Measurements from ENCODE around the gene ERAL1. TPM values are rescaled to one million over a fixed set of nuclear protein-coding genes. Genes with fewer than 3 reads are reported as not detected.
A peak's percentile ranks its signal among the peaks of the same experiment; 100 is the strongest.

ERAL1 gene
- polyA plus RNA-seq, 3 donors, result 27.7 to 34.5 (median 33.8) TPM

DNA sequence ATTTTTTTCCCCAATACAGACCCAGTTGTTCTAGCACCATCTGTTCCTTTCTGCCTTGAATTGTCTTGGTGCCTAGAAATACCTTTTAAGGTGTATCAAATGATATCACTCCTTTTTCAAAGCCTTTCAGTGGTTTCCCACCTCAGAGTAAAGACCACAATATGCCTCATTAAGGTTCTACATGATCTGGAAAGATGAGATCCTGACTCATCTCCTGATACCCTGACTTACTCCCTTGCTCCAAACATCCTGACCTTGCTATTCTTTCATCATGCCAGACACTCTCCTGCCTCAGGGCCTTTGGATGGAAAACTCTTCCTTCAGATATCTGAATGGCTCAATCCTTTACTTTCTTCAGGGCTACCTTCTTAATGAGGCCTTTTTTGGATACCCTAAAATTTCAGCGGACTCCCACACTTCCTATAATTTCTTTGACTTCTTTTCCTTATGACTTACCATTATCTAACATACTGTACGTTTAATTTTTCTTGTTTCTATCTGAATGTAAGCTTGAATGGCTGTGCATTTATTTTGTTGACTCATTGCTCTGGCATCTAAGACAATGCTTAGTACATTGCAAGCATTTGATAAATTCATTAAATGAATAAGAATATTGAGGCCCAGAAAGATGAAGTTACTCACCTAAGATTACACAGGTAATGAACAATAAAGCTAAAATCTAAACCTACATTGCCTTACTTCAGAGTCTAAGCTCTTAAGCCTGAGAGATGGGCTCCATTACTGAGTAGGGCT, 23.5 kb downstream of the ERAL1 start:
- Mint-ChIP-seq H3K36me3 (peaks cover 52% of the 10 kb centered on the region in 2 donors), H3K9me3 (peaks cover 0 to 2% (median 0%) of the 10 kb centered on the region in 7 donors), H3K27me3 (ENCODE audit: low read depth in 3 of 3) (peaks cover 0 to 2% (median 0%) of the 10 kb centered on the region in 3 donors), H3K4me1 (no peaks in the 10 kb centered on the region), H3K4me3 (no peak overlapping the region), H3K27ac (peak overlapping the region in 1 of 7 donors; percentile 46)
- H3K4me3 ChIP-seq (replicated peaks in 1 of 3; ENCODE audit: low read depth in 2 of 3, low read length in 3 of 3), result no peak overlapping the region
- DNase-seq, result no peak
- H3K4me2 ChIP-seq (replicated peaks; ENCODE audit: extremely low read depth, low read length, poor library complexity, severe bottlenecking), result no peak overlapping the region
- H2AFZ ChIP-seq (ENCODE audit: insufficient read depth, low read depth, low read length, poor library complexity, severe bottlenecking), result no peak overlapping the region
- no peaks in the 10 kb centered on the region for H3K9me3 ChIP-seq (replicated peaks in 1 of 2; ENCODE audit: control insufficient read depth in 1 of 2, insufficient read depth in 1 of 2, low read length in 2 of 2)
- no peak overlapping the region for H3K27ac ChIP-seq (ENCODE audit: low read depth in 1 of 2, low read length in 2 of 2)
- intact Hi-C loops (cut with micrococcal nuclease), result no loop called here
- peaks cover 47 to 56% of the 10 kb centered on the region in 2 donors for H3K36me3 ChIP-seq (replicated peaks in 1 of 2; ENCODE audit: control insufficient read depth in 1 of 2, insufficient read depth in 2 of 2, low read length in 2 of 2)
- peaks cover 45% of the 10 kb centered on the region for H4K20me1 ChIP-seq (ENCODE audit: insufficient read depth, low read length)
- H3K9ac ChIP-seq (ENCODE audit: insufficient read depth, low read length, poor library complexity, severe bottlenecking), result no peak overlapping the region
- H3K27me3 ChIP-seq (ENCODE audit: control insufficient read depth in 2 of 2, insufficient read depth in 2 of 2, low read length in 2 of 2), result no peaks in the 10 kb centered on the region
- H3K4me1 ChIP-seq (ENCODE audit: control insufficient read depth in 1 of 2, insufficient read depth in 2 of 2, low read length in 2 of 2), result no peaks in the 10 kb centered on the region
- TF ChIP-seq, protein P1, sequence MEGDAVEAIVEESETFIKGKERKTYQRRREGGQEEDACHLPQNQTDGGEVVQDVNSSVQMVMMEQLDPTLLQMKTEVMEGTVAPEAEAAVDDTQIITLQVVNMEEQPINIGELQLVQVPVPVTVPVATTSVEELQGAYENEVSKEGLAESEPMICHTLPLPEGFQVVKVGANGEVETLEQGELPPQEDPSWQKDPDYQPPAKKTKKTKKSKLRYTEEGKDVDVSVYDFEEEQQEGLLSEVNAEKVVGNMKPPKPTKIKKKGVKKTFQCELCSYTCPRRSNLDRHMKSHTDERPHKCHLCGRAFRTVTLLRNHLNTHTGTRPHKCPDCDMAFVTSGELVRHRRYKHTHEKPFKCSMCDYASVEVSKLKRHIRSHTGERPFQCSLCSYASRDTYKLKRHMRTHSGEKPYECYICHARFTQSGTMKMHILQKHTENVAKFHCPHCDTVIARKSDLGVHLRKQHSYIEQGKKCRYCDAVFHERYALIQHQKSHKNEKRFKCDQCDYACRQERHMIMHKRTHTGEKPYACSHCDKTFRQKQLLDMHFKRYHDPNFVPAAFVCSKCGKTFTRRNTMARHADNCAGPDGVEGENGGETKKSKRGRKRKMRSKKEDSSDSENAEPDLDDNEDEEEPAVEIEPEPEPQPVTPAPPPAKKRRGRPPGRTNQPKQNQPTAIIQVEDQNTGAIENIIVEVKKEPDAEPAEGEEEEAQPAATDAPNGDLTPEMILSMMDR (IDR thresholded peaks at IDR 0.05), result no peak
- no peaks in the 10 kb centered on the region for H3K79me2 ChIP-seq (ENCODE audit: insufficient read depth, low read length)
- WGBS (ENCODE audit: insufficient coverage), result no CpG with 5 or more reads among the region's 2 CpGs

DNA sequence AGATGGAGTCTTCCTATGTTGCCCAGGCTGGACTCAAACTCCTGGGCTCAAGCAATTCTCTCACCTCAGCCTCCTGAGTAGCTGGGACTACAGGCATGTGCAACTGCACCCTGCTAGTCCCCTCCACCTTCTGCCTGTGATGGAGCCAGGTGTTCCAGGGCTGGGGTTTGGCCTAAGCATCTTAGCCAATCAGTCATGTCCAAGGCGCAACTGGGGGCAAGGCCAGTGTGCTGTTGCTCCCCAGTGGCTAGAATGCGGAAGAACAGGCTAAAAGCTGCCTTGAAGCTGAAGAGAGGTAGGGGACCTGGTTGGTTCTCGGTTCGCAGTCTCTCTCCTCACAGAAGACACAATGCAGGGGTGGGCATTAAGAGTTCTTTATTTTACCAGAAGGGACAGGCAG, 24.2 kb downstream of the ERAL1 start:
- H2AFZ ChIP-seq (ENCODE audit: insufficient read depth, low read depth, low read length, poor library complexity, severe bottlenecking), result no peak overlapping the region
- H4K20me1 ChIP-seq (ENCODE audit: insufficient read depth, low read length), result peaks cover 51% of the 10 kb centered on the region
- TF ChIP-seq, protein P1 (IDR thresholded peaks at IDR 0.05), result no peak
- peaks cover 57% of the 10 kb centered on the region in 2 donors for H3K36me3 Mint-ChIP-seq
- no peaks in the 10 kb centered on the region for H3K79me2 ChIP-seq (ENCODE audit: insufficient read depth, low read length)
- WGBS (ENCODE audit: insufficient coverage), result 100% methylated on average over 2 of the region's 4 CpGs
- no peaks in the 10 kb centered on the region for H3K27me3 ChIP-seq (ENCODE audit: control insufficient read depth in 2 of 2, insufficient read depth in 2 of 2, low read length in 2 of 2)
- peak overlapping the region in 2 of 7 donors; percentile 14 to 68 for H3K27ac Mint-ChIP-seq
- no peak overlapping the region for H3K4me3 Mint-ChIP-seq
- intact Hi-C loops (cut with micrococcal nuclease), result no loop called here
- H3K9me3 ChIP-seq (replicated peaks in 1 of 2; ENCODE audit: control insufficient read depth in 1 of 2, insufficient read depth in 1 of 2, low read length in 2 of 2), result no peaks in the 10 kb centered on the region
- no peak overlapping the region for H3K4me2 ChIP-seq (replicated peaks; ENCODE audit: extremely low read depth, low read length, poor library complexity, severe bottlenecking)
- no peak overlapping the region for H3K27ac ChIP-seq (ENCODE audit: low read depth in 1 of 2, low read length in 2 of 2)
- H3K4me1 ChIP-seq (ENCODE audit: control insufficient read depth in 1 of 2, insufficient read depth in 2 of 2, low read length in 2 of 2), result no peaks in the 10 kb centered on the region
- H3K4me3 ChIP-seq (replicated peaks in 1 of 3; ENCODE audit: low read depth in 2 of 3, low read length in 3 of 3), result no peak overlapping the region
- no peak overlapping the region for H3K9ac ChIP-seq (ENCODE audit: insufficient read depth, low read length, poor library complexity, severe bottlenecking)
- H3K9me3 Mint-ChIP-seq, result peaks cover 0 to 2% (median 0%) of the 10 kb centered on the region in 7 donors
- H3K4me1 Mint-ChIP-seq, result no peaks in the 10 kb centered on the region
- H3K27me3 Mint-ChIP-seq (ENCODE audit: low read depth in 3 of 3), result no peaks in the 10 kb centered on the region
- DNase-seq, result no peak
- peaks cover 54 to 62% of the 10 kb centered on the region in 2 donors for H3K36me3 ChIP-seq (replicated peaks in 1 of 2; ENCODE audit: control insufficient read depth in 1 of 2, insufficient read depth in 2 of 2, low read length in 2 of 2)
